ENCODE data around the gene SPDYE6.
"Not testable (repeated sequence)": the region's sequence is repeated elsewhere in the genome, so short reads cannot be mapped to it uniquely, and the experiment has no call there.

SPDYE6 gene

GRCh38 chr7:102356344-102356743 lies at the start of gene SPDYE6:
SPDYE6 (minus strand) TSS chr7:102356444; CDS start chr7:102356023, 421 bp downstream.
- not testable (repeated sequence) for DNase-seq

- DNase-seq: not testable (repeated sequence)
These were observed 48.6 kb upstream of the SPDYE6 start for GRCh38 chr7:102404862-102405188.

- DNase-seq: no peak
These were observed 48.0 kb upstream of the SPDYE6 start for GRCh38 chr7:102404005-102404861.

GRCh38 chr7:102403563-102403962 lies 47.3 kb upstream of the SPDYE6 start:
- no peak for DNase-seq

GRCh38 chr7:102400360-102400759 lies 44.1 kb upstream of the SPDYE6 start:
- DNase-seq: no peak

- DNase-seq: no peak
These were observed 42.3 kb upstream of the SPDYE6 start for GRCh38 chr7:102398543-102398942.

GRCh38 chr7:102396710-102397019 lies 40.4 kb upstream of the SPDYE6 start:
- DNase-seq: no peak

- peak; percentile 84 to 86 for DNase-seq
These were observed 39.8 kb upstream of the SPDYE6 start, which contains the start of gene PRKRIP1 for GRCh38 chr7:102395873-102396709. PRKRIP1 (plus strand) TSS chr7:102396363; CDS start chr7:102396412, 49 bp downstream.

- peak in 1 of 2 experiments; percentile 76 for DNase-seq
These were observed 39.3 kb upstream of the SPDYE6 start for GRCh38 chr7:102395592-102395872.

- DNase-seq: no peak
These were observed 37.2 kb upstream of the SPDYE6 start for GRCh38 chr7:102393467-102393866.

- no peak for DNase-seq
These were observed 36.1 kb upstream of the SPDYE6 start for GRCh38 chr7:102392330-102392729.

GRCh38 chr7:102390697-102391484 lies 34.6 kb upstream of the SPDYE6 start:
- peak; percentile 31 to 38 for DNase-seq

- DNase-seq: no peak
These were observed 33.6 kb upstream of the SPDYE6 start for GRCh38 chr7:102389810-102390209.

- no peak for DNase-seq
These were observed 30.8 kb upstream of the SPDYE6 start for GRCh38 chr7:102387064-102387463.

GRCh38 chr7:102381696-102382425 lies 25.6 kb upstream of the SPDYE6 start:
- not testable (repeated sequence) for DNase-seq

- DNase-seq: not testable (repeated sequence)
These were observed 24.6 kb upstream of the SPDYE6 start for GRCh38 chr7:102380837-102381236.

- no peak for DNase-seq
These were observed 20.8 kb upstream of the SPDYE6 start for GRCh38 chr7:102376964-102377466.

GRCh38 chr7:102372796-102373195 lies 16.6 kb upstream of the SPDYE6 start:
- DNase-seq: not testable (repeated sequence)

GRCh38 chr7:102370038-102370437 lies 13.8 kb upstream of the SPDYE6 start:
- DNase-seq: not testable (repeated sequence)

GRCh38 chr7:102365390-102365789 lies 9.1 kb upstream of the SPDYE6 start:
- DNase-seq: not testable (repeated sequence)

GRCh38 chr7:102364394-102364886 lies 8.2 kb upstream of the SPDYE6 start:
- not testable (repeated sequence) for DNase-seq
